ENCODE measurements around the gene SFXN2.

GRCh38 chr10:102704915-102705314 is 9.5 kb upstream of the SFXN2 start:
- no peak for TF ChIP-seq CTCF (IDR thresholded peaks at IDR 0.05)
- no peak for TF ChIP-seq POLR2A (IDR thresholded peaks at IDR 0.05)

Data from uterus (tissue), 2 donors.